Heart left ventricle (tissue), 16 donors: ENCODE results near the gene USP54. TPM values are rescaled to one million over a fixed set of nuclear protein-coding genes. Genes with fewer than 3 reads are reported as not detected.

Experiments used
- ATAC-seq, 4 donors: fragments of 200-7000 bp; cut with Tn5 transposase; one replicate each; pipeline ENCODE4 v1.9.1; 2020 to 2022; ENCODE audit warnings: moderate library complexity in 4 of 4, mild to moderate bottlenecking in 3 of 4, moderate number of reproducible peaks in 1 of 4
- DNase-seq, 5 donors: peaks; one replicate each; pipeline ENCODE4 v3.0.0-alpha.2; 2020
- H3K27ac ChIP-seq, 12 donors: fragments of 200-600 bp; sonication (generic) in 4 of 12; one replicate each; pipeline versions ENCODE4 v1.5.0 to v1.8.0; 2016 to 2022; ENCODE audit warnings: mild to moderate bottlenecking in 2 of 12
- H3K27me3 ChIP-seq, 9 donors: fragments of 200-600 bp; sonication (generic) in 2 of 9; one replicate each; pipeline versions ENCODE4 v1.5.1 to v1.8.0; 2016 to 2022; ENCODE audit warnings: mild to moderate bottlenecking in 3 of 9
- H3K36me3 ChIP-seq, 9 donors: fragments of 200-600 bp; sonication (generic) in 2 of 9; one replicate each; pipeline versions ENCODE4 v1.5.0 to v1.8.0; 2018 to 2022; ENCODE audit warnings: mild to moderate bottlenecking in 2 of 9
- H3K4me1 ChIP-seq, 12 donors: fragments of 200-600 bp; sonication (generic) in 4 of 12; one replicate each; pipeline versions ENCODE4 v1.5.0 to v1.8.0; 2016 to 2022; ENCODE audit warnings: mild to moderate bottlenecking in 3 of 12
- H3K4me3 ChIP-seq, 12 donors: fragments of 200-600 bp; sonication (generic) in 4 of 12; one replicate each; pipeline versions ENCODE4 v1.5.0 to v1.8.0; 2017 to 2022; ENCODE audit warnings: mild to moderate bottlenecking in 9 of 12, moderate library complexity in 4 of 12
- H3K9me3 ChIP-seq, 12 donors: fragments of 200-600 bp; sonication (generic) in 4 of 12; one replicate each; pipeline versions ENCODE4 v1.5.0 to v1.8.0; 2016 to 2022; ENCODE audit warnings: mild to moderate bottlenecking in 1 of 12
- CTCF ChIP-seq, 12 donors: fragments of 200-600 bp; sonication (generic) in 4 of 12; IDR thresholded peaks; one replicate each; pipeline versions ENCODE4 v1.5.0 to v1.8.0; 2018 to 2022; ENCODE audit warnings: antibody characterized with exemption in 12 of 12, mild to moderate bottlenecking in 5 of 12
- POLR2A ChIP-seq, 2 donors: fragments of 450-650 bp; IDR thresholded peaks; one replicate each; pipeline ENCODE4 v1.6.1; 2017; ENCODE audit warnings: antibody characterized with exemption in 2 of 2, mild to moderate bottlenecking in 2 of 2, moderate library complexity in 2 of 2
- whole genome bisulfite sequencing, 4 donors: extraction: QIAGEN DNeasy Blood & Tissue Kit in 2 of 4; methylation state at CpG; one replicate each; pipeline versions ENCODE4 v1.1.5 to v1.1.7; 2013 to 2018; 5-methylcytosine and 5-hydroxymethylcytosine counted together
- intact Hi-C, 10 donors: fragments of 100-400 bp; cut with DNase I; formaldehyde crosslinking; loops; one replicate each; pipeline versions ENCODE4 v1.11.1 to v1.14.2; 2022
- polyA plus RNA-seq, 2 donors: library from polyadenylated mRNA; stranded (reverse); fragments of 200-250 nt; gene quantifications; one replicate each; pipeline ENCODE4 v1.2.3, GENCODE V29; 2013
- total RNA-seq, 9 donors: library from RNA; depleted of rRNA in 2 of 9; stranded (reverse); fragments of >200 nt in 2 of 9; fragmentation: NEBNext Ultra II Directional in 3 of 9; extraction: Animal tissue kit (Norgen Biotek cat#: 25700) in 3 of 9; gene quantifications; one replicate each; pipeline versions ENCODE4 v1.1.0 to v1.2.4, GENCODE V29; 2016 to 2023
- donor health status: ischemic (EF 13 %, LVEDD 7.1; RV severe dilation, severe dysfunction).
- donor health status: healthy with polysubstance abuse.
- donor health status: DM: no; HTN: yes; CAD: no.
- donor health status: DM: no; HTN: no; CAD: no.
- donor health status: ischemic (EF 25% LVEDD 6.9; RV normal size, moderate dysfunction).
- donor health status: ischemic (EF 25% LVEDD 5.7; RV mildly dilated, moderate dysfunction).
- donor health status: healthy.
- donor health status: DM: yes; HTN: yes; CAD: no.
- donor health status: ischemic (EF 35%, LVEDD 5.7; RV mildly dilated, moderate dysfunction).
- donor health status: nonischemic (EF 11% LVEDD 7.7; RV severe dilation, severe dysfunction).
- donor health status: DM: yes; HTN: yes; CAD: no.
- donor health status: PGD.
- donor health status: ischemic (EF 29% LVEDD 5.4; RV normal size, mild dysfunction).
- donor health status: nonischemic (EF 23%, LVEDD 6.1; RV moderate dilation, normal function).

USP54 gene
- total and polyA plus RNA-seq, 11 donors: 9.1 to 37.3 (median 18.4) TPM

GRCh38 chr10:73522263-73522662 lies 68.9 kb downstream of the USP54 start:
- H3K36me3 ChIP-seq: peaks cover 0 to 94% (median 64%) of the 10 kb centered on the region in 9 donors
- intact Hi-C loops: no loop called here
- 96% methylated on average over 1 of the region's 1 CpG for WGBS, 4 donors

GRCh38 chr10:73519336-73519735 lies 71.8 kb downstream of the USP54 start:
- Histone ChIP-seq H3K9me3 (no peaks in the 10 kb centered on the region), H3K4me1 (no peaks in the 10 kb centered on the region), H3K27ac (no peak overlapping the region), H3K4me3 (no peak overlapping the region), H3K27me3 (no peaks in the 10 kb centered on the region), H3K36me3 (peaks cover 0 to 92% (median 54%) of the 10 kb centered on the region in 9 donors)
- no peak for ATAC-seq
- intact Hi-C loops: no loop called here
- 82 to 94% (median 90%) methylated on average over 3 of the region's 3 CpGs for WGBS, 4 donors
- no peak for DNase-seq
- TF ChIP-seq POLR2A (IDR thresholded peaks at IDR 0.05) (no peak), CTCF (IDR thresholded peaks at IDR 0.05) (no peak)

More at GRCh38 chr10:73522263-73522662, 68.9 kb downstream of the USP54 start:
- Histone ChIP-seq H3K4me1 (no peaks in the 10 kb centered on the region), H3K27me3 (no peaks in the 10 kb centered on the region), H3K9me3 (no peaks in the 10 kb centered on the region), H3K4me3 (no peak overlapping the region), H3K27ac (no peak overlapping the region)
- DNase-seq: no peak
- no peak for ATAC-seq
- TF ChIP-seq CTCF (IDR thresholded peaks at IDR 0.05): no peak
- no peak for TF ChIP-seq POLR2A (IDR thresholded peaks at IDR 0.05)

- intact Hi-C loops: no loop called here
- Histone ChIP-seq H3K4me3 (no peak overlapping the region), H3K36me3 (peaks cover 0 to 92% (median 54%) of the 10 kb centered on the region in 9 donors), H3K27ac (no peak overlapping the region), H3K4me1 (no peaks in the 10 kb centered on the region), H3K9me3 (no peaks in the 10 kb centered on the region), H3K27me3 (no peaks in the 10 kb centered on the region)
- DNase-seq (no peak), ATAC-seq (no peak)
- TF ChIP-seq CTCF (IDR thresholded peaks at IDR 0.05) (no peak), POLR2A (IDR thresholded peaks at IDR 0.05) (no peak)
- 81 to 92% (median 89%) methylated on average over 4 of the region's 4 CpGs for WGBS, 4 donors
These were observed 73.8 kb downstream of the USP54 start for GRCh38 chr10:73517166-73517888.

- intact Hi-C loops: no loop called here
- Histone ChIP-seq H3K4me3 (no peak overlapping the region), H3K36me3 (peaks cover 0 to 46% (median 26%) of the 10 kb centered on the region in 9 donors), H3K4me1 (no peaks in the 10 kb centered on the region), H3K27me3 (no peaks in the 10 kb centered on the region), H3K9me3 (no peaks in the 10 kb centered on the region), H3K27ac (no peak overlapping the region)
- no peak for DNase-seq
- 96 to 98% (median 97%) methylated on average over 4 of the region's 4 CpGs for WGBS, 4 donors
- ATAC-seq: no peak
- TF ChIP-seq CTCF (IDR thresholded peaks at IDR 0.05) (no peak), POLR2A (IDR thresholded peaks at IDR 0.05) (no peak)
These were observed 78.9 kb downstream of the USP54 start for GRCh38 chr10:73512207-73512743.
